ENCODE data around the gene ZBTB5. TPM values are rescaled to one million over a fixed set of nuclear protein-coding genes. Genes with fewer than 3 reads are reported as not detected.

ZBTB5 gene
- total RNA-seq, 4 donors from 2014 or later = 5.6 to 7.0 (median 6.7) TPM

GRCh38 chr9:37496020-37496419 is 30.8 kb upstream of the ZBTB5 start:
- intact Hi-C loops (cut with DNase I; ENCODE audit: low total_unique reads) = no loop called here
- Histone ChIP-seq H3K27me3 (no peaks in the 10 kb centered on the region), H3K36me3 (peaks cover 8 to 90% of the 10 kb centered on the region in 2 donors), H3K9me3 (no peaks in the 10 kb centered on the region), H3K4me3 (no peak overlapping the region), H3K27ac (peak overlapping the region; percentile 2 to 61 (median 18)), H3K4me1 (no peaks in the 10 kb centered on the region)
- TF ChIP-seq POLR2A (IDR thresholded peaks at IDR 0.05) (no peak), CTCF (IDR thresholded peaks at IDR 0.05 in 4 of 5, conservative IDR thresholded peaks at IDR 0.05 in 1 of 5) (no peak)
- ATAC-seq (peak; percentile 12 to 17), DNase-seq (no peak)
- in situ Hi-C loops (cut with MboI; ENCODE audit: low sequenced_read_pairs in 4 of 4) = no loop called here

DNA sequence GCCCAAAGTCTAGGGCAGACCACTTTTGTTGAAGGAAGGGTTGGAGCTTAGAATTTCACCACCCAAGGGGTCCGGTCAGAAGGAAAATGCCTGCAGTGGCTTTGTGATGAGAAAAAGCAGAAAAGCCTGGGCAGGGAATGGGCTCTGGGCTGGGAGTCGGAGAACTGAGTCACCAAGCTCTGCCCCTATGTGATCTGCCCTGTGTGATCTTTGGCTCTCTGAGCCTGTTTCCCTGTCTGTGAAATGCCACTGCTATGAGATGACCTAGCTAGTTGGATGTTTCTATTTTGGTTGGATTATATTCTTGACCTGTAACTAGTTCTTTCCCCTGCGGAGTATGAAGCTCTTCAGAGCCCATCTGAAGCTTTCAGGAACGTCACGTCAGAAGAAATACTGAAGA is 30.3 kb upstream of the ZBTB5 start:
- intact Hi-C loops (cut with DNase I; ENCODE audit: low total_unique reads) = no loop called here
- H3K27me3 ChIP-seq = no peaks in the 10 kb centered on the region
- in situ Hi-C loops (cut with MboI; ENCODE audit: low sequenced_read_pairs in 4 of 4) = no loop called here
- no peak overlapping the region for H3K4me3 ChIP-seq
- DNase-seq (no peak), ATAC-seq (peak; percentile 42 to 76)
- no peaks in the 10 kb centered on the region for H3K9me3 ChIP-seq
- H3K27ac ChIP-seq = peak overlapping the region; percentile 2 to 61 (median 18)
- H3K36me3 ChIP-seq = peaks cover 8 to 90% of the 10 kb centered on the region in 2 donors
- TF ChIP-seq POLR2A (IDR thresholded peaks at IDR 0.05) (no peak), CTCF (IDR thresholded peaks at IDR 0.05 in 4 of 5, conservative IDR thresholded peaks at IDR 0.05 in 1 of 5) (no peak)
- no peaks in the 10 kb centered on the region for H3K4me1 ChIP-seq

DNA sequence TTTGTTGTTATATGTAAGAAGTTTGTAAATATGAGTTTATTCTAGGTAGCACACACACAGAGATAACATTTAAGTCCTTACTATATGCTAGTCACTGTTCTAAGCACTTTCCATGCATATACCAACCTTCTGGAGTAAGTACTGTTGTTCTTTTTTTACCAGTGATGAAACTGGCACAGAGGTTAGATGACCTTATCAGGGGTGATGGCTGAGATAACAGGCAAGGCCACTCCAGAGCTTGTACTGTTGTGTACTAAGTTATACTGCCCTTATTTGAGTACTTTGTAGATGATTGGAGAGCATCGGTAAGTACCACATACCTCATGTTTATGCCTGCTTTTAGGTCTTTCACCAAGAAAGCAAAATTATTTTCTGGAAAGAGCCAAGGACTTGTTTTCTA is 26.7 kb upstream of the ZBTB5 start:
- Histone ChIP-seq H3K36me3 (peaks cover 0 to 75% of the 10 kb centered on the region in 2 donors), H3K9me3 (no peaks in the 10 kb centered on the region), H3K4me3 (no peak overlapping the region), H3K4me1 (peaks cover 8 to 11% of the 10 kb centered on the region in 2 donors), H3K27me3 (no peaks in the 10 kb centered on the region), H3K27ac (no peak overlapping the region)
- no peak for DNase-seq
- in situ Hi-C loops (cut with MboI; ENCODE audit: low sequenced_read_pairs in 4 of 4) (no loop called here), intact Hi-C loops (cut with DNase I; ENCODE audit: low total_unique reads) (no loop called here)
- ATAC-seq = no peak
- no peak for TF ChIP-seq CTCF (IDR thresholded peaks at IDR 0.05 in 4 of 5, conservative IDR thresholded peaks at IDR 0.05 in 1 of 5)
- no peak for TF ChIP-seq POLR2A (IDR thresholded peaks at IDR 0.05)

DNA sequence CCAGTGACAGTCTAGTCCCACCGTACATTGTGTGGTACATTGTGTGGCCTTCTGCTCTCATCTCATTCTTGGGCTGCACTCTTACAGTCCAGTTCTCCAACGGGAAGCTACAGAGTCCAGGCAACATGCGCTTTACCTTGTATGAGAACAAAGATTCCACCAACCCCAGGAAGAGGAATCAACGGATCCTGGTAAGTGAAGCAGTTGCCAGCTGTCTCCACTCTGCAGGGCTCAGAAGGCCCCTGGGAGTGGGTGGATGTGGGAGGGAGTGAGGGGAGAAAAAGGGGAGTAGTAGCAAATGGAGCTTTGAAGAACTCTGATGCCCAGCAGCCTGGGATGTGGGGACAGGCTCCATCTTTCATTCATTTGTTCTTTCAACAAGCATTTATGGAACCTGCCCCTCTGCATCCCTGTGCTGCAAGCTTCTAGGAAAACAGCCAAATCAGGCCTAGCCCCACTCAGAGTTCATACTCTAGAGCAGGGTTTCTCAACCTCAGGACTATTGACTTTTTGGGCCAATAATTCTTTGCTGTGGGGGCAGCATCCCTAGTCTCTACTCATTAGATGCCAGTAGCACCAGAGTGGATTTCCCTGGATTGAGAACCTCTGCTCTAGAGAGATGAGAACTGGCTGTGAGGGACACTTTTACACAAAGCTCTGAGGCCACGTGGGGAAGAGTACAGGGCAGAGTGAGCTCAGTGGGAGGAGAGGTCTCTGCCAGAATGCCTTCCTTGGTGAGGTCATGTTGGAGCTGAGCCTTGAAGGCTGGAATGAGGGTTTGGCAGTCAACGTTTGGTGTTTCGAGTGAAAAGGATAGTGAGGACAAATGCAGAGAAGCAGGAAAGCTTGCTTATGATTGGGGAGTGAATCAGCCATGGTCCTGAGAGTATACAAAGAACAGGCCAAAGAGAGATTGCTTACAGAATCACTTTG is 21.6 kb upstream of the ZBTB5 start:
- no peaks in the 10 kb centered on the region for H3K9me3 ChIP-seq
- in situ Hi-C loops (cut with MboI; ENCODE audit: low sequenced_read_pairs in 4 of 4) = loop anchor here in 2 of 4 donors (10.0 kb wide), 2 partner anchors 72 to 88 kb away; partner anchors contain the start of gene FBXO10 (in 1 of the 2)
- H3K4me3 ChIP-seq = peak overlapping the region; percentile 75 to 89 (median 82)
- intact Hi-C loops (cut with DNase I; ENCODE audit: low total_unique reads) = loop anchor here (5.0 to 10.0 kb wide), 4 partner anchors 65 to 898 kb away; partner anchors contain the start of genes FBXO10 and GRHPR
- TF ChIP-seq CTCF (IDR thresholded peaks at IDR 0.05 in 4 of 5, conservative IDR thresholded peaks at IDR 0.05 in 1 of 5) (no peak), POLR2A (IDR thresholded peaks at IDR 0.05) (no peak)
- H3K27ac ChIP-seq = peak overlapping the region; percentile 85 to 89 (median 88)
- DNase-seq (no peak), ATAC-seq (no peak)
- H3K27me3 ChIP-seq = no peaks in the 10 kb centered on the region
- peaks cover 0 to 30% of the 10 kb centered on the region in 2 donors for H3K36me3 ChIP-seq
- H3K4me1 ChIP-seq = peaks cover 21 to 26% of the 10 kb centered on the region in 2 donors

Measured in gastrocnemius medialis (tissue), 4 donors.